Caco-2 (cell line): ENCODE data around the gene BTK. TPM values are rescaled to one million over a fixed set of nuclear protein-coding genes. Genes with fewer than 3 reads are reported as not detected.

Source experiments
- BruUV-seq: library from RNA; stranded (reverse); fragments of 400-500 nt; replicated peaks from 2 replicates; lab custom pipeline; 2021; lab: Mats Ljungman, UMichigan
- CTCF ChIA-PET: fragments of 300-600 bp; sonication (Branson Sonifier 250); formaldehyde crosslinking; loops from one replicate; lab custom pipeline; 2022; ENCODE audit warnings: antibody characterized with exemption; lab: Charles Lee
- POLR2A ChIA-PET: fragments of 300-600 bp; sonication (Branson Sonifier 250); formaldehyde crosslinking; loops from one replicate; lab custom pipeline; 2022; ENCODE audit warnings: antibody characterized with exemption; lab: Charles Lee
- DNase-seq, 2 experiments: peaks; one replicate each; pipeline versions ENCODE4 v3.0.0 to v3.0.0-alpha.2; 2020 to 2022
- H3K27me3 ChIP-seq: replicated peaks from 2 replicates; pipeline ENCODE4 v1.6.0; 2011; ENCODE audit warnings: low read length; ENCODE audit not compliant: control insufficient read depth, insufficient read depth
- H3K36me3 ChIP-seq: 2 replicates; pipeline ENCODE4 v1.5.1; 2011; ENCODE audit warnings: low read length; ENCODE audit not compliant: control insufficient read depth, insufficient read depth
- H3K4me1 ChIP-seq: fragments of 250-450 bp; sonication (Bioruptor Pico); 2 replicates; pipeline ENCODE4 v1.5.1; 2020; ENCODE audit warnings: mild to moderate bottlenecking
- H3K4me3 ChIP-seq: 2 replicates; pipeline ENCODE4 v1.5.1; 2011; ENCODE audit warnings: low read depth, mild to moderate bottlenecking, control low read depth, low read length
- H3K9me3 ChIP-seq: fragments of 250-450 bp; sonication (Bioruptor Pico); 2 replicates; pipeline ENCODE4 v1.5.1; 2020; ENCODE audit warnings: mild to moderate bottlenecking, moderate library complexity
- H3K27ac Mint-ChIP-seq: one replicate; pipeline ENCODE4 v1.8.0; 2022; ENCODE audit warnings: mixed read lengths; ENCODE audit not compliant: unreplicated experiment
- H3K27me3 Mint-ChIP-seq: one replicate; pipeline ENCODE4 v1.8.0; 2022; ENCODE audit warnings: mixed read lengths; ENCODE audit not compliant: insufficient read depth, unreplicated experiment
- H3K36me3 Mint-ChIP-seq: one replicate; pipeline ENCODE4 v1.8.0; 2022; ENCODE audit warnings: mild to moderate bottlenecking, mixed read lengths; ENCODE audit not compliant: insufficient read depth, unreplicated experiment
- H3K4me1 Mint-ChIP-seq: one replicate; pipeline ENCODE4 v1.8.0; 2022; ENCODE audit warnings: low read depth, mixed read lengths; ENCODE audit not compliant: unreplicated experiment
- H3K4me3 Mint-ChIP-seq: one replicate; pipeline ENCODE4 v1.8.0; 2022; ENCODE audit warnings: mild to moderate bottlenecking, moderate library complexity, mixed read lengths; ENCODE audit not compliant: unreplicated experiment
- H3K9me3 Mint-ChIP-seq: one replicate; pipeline ENCODE4 v1.8.0; 2022; ENCODE audit warnings: mixed read lengths; ENCODE audit not compliant: unreplicated experiment
- intact Hi-C: fragments of 100-400 bp; cut with micrococcal nuclease; formaldehyde crosslinking; loops from one replicate; pipeline ENCODE4 v1.10.0; 2022; ENCODE audit not compliant: unreplicated experiment
- total RNA-seq: library from RNA; stranded (reverse); gene quantifications from 2 replicates; pipeline ENCODE4 v1.2.3, GENCODE V29; 2022
- TF ChIP-seq, protein P1 (sequence below), 2 experiments: fragments of 200-600 bp in 1 of 2; IDR thresholded peaks; 1 replicate in 1 of 2; 2 replicates in 1 of 2; pipeline versions ENCODE4 v1.5.1 to v1.8.0; 2011 to 2022; ENCODE audit warnings: antibody characterized with exemption in 1 of 2, control low read depth in 1 of 2, inconsistent platforms in 1 of 2, low read depth in 1 of 2, low read length in 1 of 2, mild to moderate bottlenecking in 1 of 2, moderate library complexity in 1 of 2; ENCODE audit not compliant: insufficient read depth in 1 of 2, severe bottlenecking in 1 of 2, unreplicated experiment in 1 of 2

BTK gene
- total RNA-seq, 1 experiment from 2014 or later, result not detected

- CTCF ChIA-PET, result no interaction called here
Observed at GRCh38 chrX:101357166-101357795, 28.7 kb downstream of the BTK start.

DNA sequence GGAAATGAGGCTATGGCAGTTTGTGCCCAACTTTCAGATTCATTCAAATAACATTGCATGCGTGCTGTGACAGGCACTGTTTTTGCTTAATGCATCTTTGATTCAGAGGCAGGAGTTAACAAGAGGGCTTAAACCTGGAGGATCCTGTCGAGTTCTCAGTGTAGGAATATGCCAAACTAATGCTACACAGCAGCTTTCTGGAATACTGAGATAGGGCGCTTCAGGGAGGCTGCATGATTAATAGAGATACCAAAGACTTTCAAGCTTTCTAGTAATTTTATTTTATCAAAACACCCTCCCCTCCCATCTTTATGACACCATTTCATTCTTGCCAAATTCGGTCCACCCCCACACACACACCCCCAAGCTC lies 36.8 kb downstream of the BTK start:
- intact Hi-C loops, result no loop called here
- H3K27ac Mint-ChIP-seq, result peak overlapping the region; percentile 90

More at GRCh38 chrX:101357166-101357795, 28.7 kb downstream of the BTK start:
- Histone ChIP-seq H3K9me3 (no peaks in the 10 kb centered on the region), H3K4me1 (no peaks in the 10 kb centered on the region), H3K27me3 (no peaks in the 10 kb centered on the region), H3K4me3 (no peak overlapping the region), H3K36me3 (no peaks in the 10 kb centered on the region)
- peaks cover 8% of the 10 kb centered on the region for H3K4me1 Mint-ChIP-seq
- no peak overlapping the region for H3K4me3 Mint-ChIP-seq
- H3K36me3 Mint-ChIP-seq, result no peaks in the 10 kb centered on the region
- peak in 1 of 2 experiments; percentile 5 for DNase-seq
- no peaks in the 10 kb centered on the region for H3K9me3 Mint-ChIP-seq
- POLR2A ChIA-PET, result no interaction called here
- TF ChIP-seq, protein P1, sequence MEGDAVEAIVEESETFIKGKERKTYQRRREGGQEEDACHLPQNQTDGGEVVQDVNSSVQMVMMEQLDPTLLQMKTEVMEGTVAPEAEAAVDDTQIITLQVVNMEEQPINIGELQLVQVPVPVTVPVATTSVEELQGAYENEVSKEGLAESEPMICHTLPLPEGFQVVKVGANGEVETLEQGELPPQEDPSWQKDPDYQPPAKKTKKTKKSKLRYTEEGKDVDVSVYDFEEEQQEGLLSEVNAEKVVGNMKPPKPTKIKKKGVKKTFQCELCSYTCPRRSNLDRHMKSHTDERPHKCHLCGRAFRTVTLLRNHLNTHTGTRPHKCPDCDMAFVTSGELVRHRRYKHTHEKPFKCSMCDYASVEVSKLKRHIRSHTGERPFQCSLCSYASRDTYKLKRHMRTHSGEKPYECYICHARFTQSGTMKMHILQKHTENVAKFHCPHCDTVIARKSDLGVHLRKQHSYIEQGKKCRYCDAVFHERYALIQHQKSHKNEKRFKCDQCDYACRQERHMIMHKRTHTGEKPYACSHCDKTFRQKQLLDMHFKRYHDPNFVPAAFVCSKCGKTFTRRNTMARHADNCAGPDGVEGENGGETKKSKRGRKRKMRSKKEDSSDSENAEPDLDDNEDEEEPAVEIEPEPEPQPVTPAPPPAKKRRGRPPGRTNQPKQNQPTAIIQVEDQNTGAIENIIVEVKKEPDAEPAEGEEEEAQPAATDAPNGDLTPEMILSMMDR (IDR thresholded peaks at IDR 0.05; ENCODE audit: insufficient read depth in 1 of 2, low read depth in 1 of 2, low read length in 1 of 2, severe bottlenecking in 1 of 2, unreplicated experiment in 1 of 2), result peak; percentile 17 to 20
- H3K27ac Mint-ChIP-seq, result no peak overlapping the region
- intact Hi-C loops, result no loop called here
- no peaks in the 10 kb centered on the region for H3K27me3 Mint-ChIP-seq
- BruUV-seq, result no TSS peak

DNA sequence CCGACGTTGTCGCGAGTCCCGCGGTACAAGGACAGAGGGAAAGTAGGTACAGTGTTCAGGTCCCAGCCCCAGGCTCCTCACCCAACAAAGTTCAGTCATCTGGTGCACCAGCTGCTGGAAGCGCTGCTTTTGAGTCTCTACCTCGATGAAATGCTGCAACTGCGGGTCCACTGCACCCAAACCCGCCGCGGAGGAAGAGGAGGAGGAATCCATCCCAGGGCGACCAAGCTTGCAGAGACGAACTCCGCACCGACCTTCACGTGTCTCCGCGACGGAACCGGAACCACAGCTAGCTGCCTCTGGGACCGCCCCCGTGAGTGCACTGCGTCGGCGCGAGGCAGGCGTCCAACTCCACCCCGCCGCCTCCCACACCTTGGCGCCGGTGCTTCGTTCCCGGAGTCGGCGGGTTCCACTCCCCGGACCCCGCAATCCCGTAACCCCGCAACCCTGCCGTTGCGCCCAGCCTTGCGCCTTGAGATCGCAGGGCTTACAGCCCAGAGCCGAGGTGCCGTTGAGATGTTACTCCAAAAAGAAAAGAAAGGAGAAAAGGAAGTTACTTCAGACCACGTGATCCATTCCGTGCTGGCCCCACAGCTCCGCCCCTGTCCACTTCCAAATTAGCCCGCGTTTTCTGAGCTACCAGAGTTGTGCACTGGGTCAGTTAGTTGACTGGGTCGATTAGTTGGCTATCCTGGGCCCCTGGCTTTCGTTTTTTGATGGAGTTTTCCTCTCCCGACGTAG lies 37.4 kb downstream of the BTK start, which contains the start of gene TIMM8A:
Gene TIMM8A, minus strand, starts transcription at position 291 of the 741 bp plus-strand sequence. Its CDS starts 78 bp downstream, at position 213.
- TF ChIP-seq, protein P1 (IDR thresholded peaks at IDR 0.05; ENCODE audit: insufficient read depth in 1 of 2, low read depth in 1 of 2, low read length in 1 of 2, severe bottlenecking in 1 of 2, unreplicated experiment in 1 of 2), result no peak
- Histone ChIP-seq H3K27me3 (no peaks in the 10 kb centered on the region), H3K4me3 (peak within 1 kb of the TSS; percentile 86), H3K9me3 (no peaks in the 10 kb centered on the region), H3K36me3 (no peaks in the 10 kb centered on the region), H3K4me1 (no peaks in the 10 kb centered on the region)
- H3K4me3 Mint-ChIP-seq, result peak within 1 kb of the TSS; percentile 82
- H3K4me1 Mint-ChIP-seq, result no peaks in the 10 kb centered on the region
- intact Hi-C loops, result loop anchor here (1.0 kb wide), 1 partner anchor 42 kb away; no protein-coding TSS in a partner anchor
- peak within 1 kb of the TSS; percentile 90 for H3K27ac Mint-ChIP-seq
- DNase-seq, result peak; percentile 68 to 78
- no peaks in the 10 kb centered on the region for H3K27me3 Mint-ChIP-seq
- CTCF ChIA-PET, result no interaction called here
- POLR2A ChIA-PET, result interaction anchor here (0.6 to 1.7 kb wide), 3 partner anchors 42 to 791 kb away, joined by 4 to 11 read pairs (median 4); partner anchors contain the start of gene RPL36A
- H3K36me3 Mint-ChIP-seq, result peaks cover 18% of the 10 kb centered on the region
- no peaks in the 10 kb centered on the region for H3K9me3 Mint-ChIP-seq
- no TSS peak for BruUV-seq

More for the DNA sequence above, 36.8 kb downstream of the BTK start:
- Histone ChIP-seq H3K27me3 (no peaks in the 10 kb centered on the region), H3K4me1 (no peaks in the 10 kb centered on the region), H3K36me3 (no peaks in the 10 kb centered on the region), H3K4me3 (peak overlapping the region; percentile 86), H3K9me3 (no peaks in the 10 kb centered on the region)
- H3K4me3 Mint-ChIP-seq, result peak overlapping the region; percentile 82
- ChIA-PET POLR2A (interaction anchor here (0.6 to 1.7 kb wide), 3 partner anchors 42 to 792 kb away, joined by 4 to 11 read pairs (median 4); partner anchors contain the start of gene RPL36A), CTCF (no interaction called here)
- H3K36me3 Mint-ChIP-seq, result peaks cover 15% of the 10 kb centered on the region
- BruUV-seq, result TSS peak; percentile 89
- no peak for DNase-seq
- TF ChIP-seq, protein P1 (IDR thresholded peaks at IDR 0.05; ENCODE audit: insufficient read depth in 1 of 2, low read depth in 1 of 2, low read length in 1 of 2, severe bottlenecking in 1 of 2, unreplicated experiment in 1 of 2), result no peak
- no peaks in the 10 kb centered on the region for H3K27me3 Mint-ChIP-seq
- H3K4me1 Mint-ChIP-seq, result peaks cover 4% of the 10 kb centered on the region
- H3K9me3 Mint-ChIP-seq, result no peaks in the 10 kb centered on the region
